Muscle of back (tissue), 11 donors: ENCODE measurements around the gene PGR. TPM values are rescaled to one million over a fixed set of nuclear protein-coding genes. Genes with fewer than 3 reads are reported as not detected.
A peak's percentile ranks its signal among the peaks of the same experiment; 100 is the strongest.
"Not testable (repeated sequence)": the region's sequence is repeated elsewhere in the genome, so short reads cannot be mapped to it uniquely, and the experiment has no call there.

Source experiments
- DNase-seq, 3 donors: peaks; one replicate each; pipeline versions ENCODE4 v3.0.0 to v3.0.0-alpha.2; 2013
- polyA plus RNA-seq, 10 donors: library from polyadenylated mRNA; unstranded; fragments of 120-200 nt; gene quantifications; one replicate each; pipeline ENCODE4 v1.2.1, GENCODE V29; 2013; ENCODE audit not compliant: insufficient read length in 10 of 10

PGR gene
- polyA plus RNA-seq, 10 donors = 0.03 to 0.14 (median 0.09) TPM; not detected in 6

GRCh38 chr11:101083335-101083734 lies 46.3 kb downstream of the PGR start:
- no peak for DNase-seq

DNA sequence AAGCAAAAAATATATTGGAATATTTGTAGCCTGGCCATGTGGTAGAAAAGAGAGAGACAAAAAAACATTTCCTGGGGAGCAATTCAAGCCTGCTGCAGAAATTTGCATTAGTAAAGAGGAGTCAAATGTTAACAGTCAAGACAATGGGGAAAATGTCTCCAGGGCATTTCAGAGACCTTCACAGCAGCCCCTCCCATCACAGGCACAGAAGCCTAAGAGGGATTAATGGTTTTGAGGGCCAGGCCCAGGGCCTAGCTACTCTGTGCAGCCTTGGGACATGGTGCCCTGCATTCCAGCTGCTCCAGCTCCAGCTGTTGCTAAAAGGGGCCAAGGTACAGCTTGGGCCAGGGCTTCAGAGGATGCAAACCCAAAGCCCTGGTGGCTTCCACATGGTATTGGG lies 46.8 kb downstream of the PGR start:
- no peak for DNase-seq

DNA sequence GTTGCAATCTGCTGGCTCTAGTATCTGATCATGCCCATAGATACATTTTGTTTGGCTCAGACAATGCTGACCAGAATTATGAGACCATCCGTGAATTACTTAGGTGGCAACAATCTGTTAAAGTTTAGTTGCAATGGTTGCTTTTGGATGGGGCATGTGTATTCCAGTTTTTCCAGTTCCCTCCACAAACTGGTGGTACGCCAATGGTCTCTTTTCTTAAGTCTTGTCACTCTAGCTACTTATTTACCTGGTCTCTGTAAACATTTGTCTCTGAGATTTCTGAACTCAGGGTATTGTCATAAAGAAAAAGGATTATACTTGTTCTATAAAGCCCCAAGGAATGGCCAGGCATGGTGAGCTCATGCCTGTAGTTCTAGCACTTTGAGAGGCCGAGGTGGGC lies 65.9 kb downstream of the PGR start:
- DNase-seq = no peak

DNA sequence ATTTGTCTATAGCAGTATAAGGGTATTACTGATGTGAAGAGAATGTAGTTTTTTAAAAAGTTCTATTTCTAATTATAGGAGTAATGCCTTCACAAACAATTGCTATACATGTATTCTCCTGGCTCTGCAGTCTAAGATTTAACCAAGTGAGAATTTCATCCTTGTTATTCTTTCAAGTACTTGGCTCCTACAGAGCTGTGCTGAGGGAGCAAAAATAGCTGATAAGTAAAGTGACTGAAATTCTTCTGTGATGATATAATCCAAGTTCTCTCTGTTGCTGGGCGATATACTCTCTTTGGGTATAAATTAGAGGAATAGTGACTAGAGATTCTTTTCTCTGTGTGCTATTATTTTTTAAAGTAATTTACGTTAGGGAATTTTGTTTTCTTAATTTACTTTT lies 68.0 kb downstream of the PGR start:
- DNase-seq = peak in 1 of 3 donors; percentile 3

- DNase-seq = no peak
Observed at GRCh38 chr11:101059331-101059730, 70.3 kb downstream of the PGR start.

- DNase-seq = no peak
Observed at GRCh38 chr11:101053492-101053891, 76.1 kb downstream of the PGR start.

DNA sequence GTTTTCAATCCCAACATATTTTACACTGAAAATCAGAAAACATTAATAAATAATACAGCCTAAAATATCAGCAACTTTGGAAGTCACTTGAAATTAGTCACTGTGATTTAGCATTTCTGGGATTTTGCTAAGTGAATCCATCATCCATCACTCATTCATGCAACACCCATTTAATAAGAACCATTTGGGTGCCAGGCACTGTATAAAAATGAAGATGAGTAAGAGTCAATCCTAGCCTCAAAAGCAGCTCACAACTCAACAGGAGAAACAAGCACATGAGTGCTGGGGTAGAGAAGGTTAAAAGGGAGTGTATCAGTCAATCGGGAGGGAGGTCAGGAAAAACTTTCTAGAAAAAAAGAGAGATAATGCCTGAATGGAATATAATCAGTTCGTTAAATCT lies 77.9 kb downstream of the PGR start:
- no peak for DNase-seq

DNA sequence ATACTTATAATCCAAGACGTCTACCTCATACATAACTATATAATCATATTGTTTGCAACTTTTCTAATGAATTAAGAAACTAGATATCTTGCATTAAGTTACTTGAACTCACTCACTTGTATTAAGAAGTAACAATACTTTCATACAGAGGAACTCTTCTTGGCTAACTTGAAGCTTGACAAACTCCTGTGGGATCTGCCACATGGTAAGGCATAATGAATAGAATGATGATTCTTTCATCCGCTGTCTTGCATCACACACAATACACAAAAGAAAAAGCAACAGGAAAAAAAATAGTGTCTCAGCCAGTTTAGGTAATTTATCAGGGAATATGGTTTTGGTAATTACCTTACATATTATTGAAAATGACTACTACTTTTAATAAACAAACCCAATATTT lies 79.8 kb downstream of the PGR start:
- DNase-seq = no peak

- no peak for DNase-seq
Observed at GRCh38 chr11:101049123-101049522, 80.5 kb downstream of the PGR start.

DNA sequence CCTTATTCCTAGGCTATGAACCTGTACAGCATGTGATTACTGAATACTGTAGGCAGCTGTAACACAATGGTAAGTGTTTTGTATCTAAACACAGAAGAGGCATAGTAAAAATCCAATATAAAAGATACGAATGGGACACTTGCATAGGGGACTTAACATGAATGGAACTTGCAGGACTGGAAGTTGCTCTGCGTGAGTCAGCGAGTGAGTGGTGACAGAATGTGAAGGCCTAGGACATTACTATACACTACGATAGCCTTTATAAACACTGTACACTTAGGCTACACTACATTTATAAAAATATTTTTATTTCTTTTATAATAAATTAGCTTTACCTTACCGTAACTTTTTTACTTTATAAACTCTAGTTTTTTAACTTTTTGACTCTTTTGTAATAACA lies 81.1 kb downstream of the PGR start:
- DNase-seq = no peak

DNA sequence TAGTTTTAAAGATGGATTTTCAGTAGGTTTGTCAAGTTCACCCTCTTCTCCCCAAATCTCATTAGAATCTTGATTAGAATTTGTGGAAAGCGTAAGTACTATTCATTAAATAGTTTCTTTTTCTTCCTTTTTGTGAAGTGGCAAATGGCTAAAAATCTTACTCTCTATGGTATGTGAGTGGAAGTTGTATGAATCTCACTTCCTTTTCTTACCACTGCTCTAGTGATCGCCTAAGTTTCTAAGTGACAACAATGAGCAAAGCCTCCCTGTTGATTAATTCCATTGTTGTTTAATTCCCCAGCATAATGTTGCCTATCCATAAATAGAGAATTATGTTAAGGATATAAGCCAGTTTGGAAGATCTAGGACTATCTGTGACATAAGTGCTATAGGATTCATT lies 82.7 kb downstream of the PGR start:
- DNase-seq = no peak

- no peak for DNase-seq
Observed at GRCh38 chr11:101045415-101045814, 84.2 kb downstream of the PGR start.

GRCh38 chr11:101043940-101044339 lies 85.7 kb downstream of the PGR start:
- no peak for DNase-seq

DNA sequence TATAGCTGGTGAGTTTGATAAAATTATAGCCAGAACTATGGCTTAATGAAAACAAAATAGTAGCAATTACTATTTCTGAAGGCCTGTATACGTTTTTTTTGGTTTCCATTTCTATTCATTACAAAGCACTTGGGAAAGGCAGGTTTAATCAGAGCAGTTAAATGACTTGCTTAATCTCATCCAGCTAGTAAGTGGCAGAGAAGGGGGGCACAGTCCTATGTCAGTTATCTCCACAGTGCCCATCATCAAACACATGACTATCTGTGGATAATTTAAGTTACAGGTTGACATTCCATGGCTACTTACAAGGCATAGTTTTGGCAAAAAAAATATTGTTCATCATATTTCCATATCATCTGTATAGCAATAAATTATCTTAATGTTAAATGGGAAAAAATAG lies 93.7 kb downstream of the PGR start:
- no peak for DNase-seq

GRCh38 chr11:101034076-101034475 lies 95.5 kb downstream of the PGR start:
- peak; percentile 76 to 94 (median 88) for DNase-seq

GRCh38 chr11:101032991-101033390 lies 96.6 kb downstream of the PGR start:
- DNase-seq = no peak

GRCh38 chr11:101031713-101032112 lies 97.9 kb downstream of the PGR start:
- no peak for DNase-seq

GRCh38 chr11:101030692-101031091 lies 98.9 kb downstream of the PGR start:
- DNase-seq = no peak

GRCh38 chr11:101030015-101030414 lies 99.6 kb downstream of the PGR start:
- no peak for DNase-seq

GRCh38 chr11:101028644-101029043 lies 101.0 kb downstream of the PGR start:
- no peak for DNase-seq

DNA sequence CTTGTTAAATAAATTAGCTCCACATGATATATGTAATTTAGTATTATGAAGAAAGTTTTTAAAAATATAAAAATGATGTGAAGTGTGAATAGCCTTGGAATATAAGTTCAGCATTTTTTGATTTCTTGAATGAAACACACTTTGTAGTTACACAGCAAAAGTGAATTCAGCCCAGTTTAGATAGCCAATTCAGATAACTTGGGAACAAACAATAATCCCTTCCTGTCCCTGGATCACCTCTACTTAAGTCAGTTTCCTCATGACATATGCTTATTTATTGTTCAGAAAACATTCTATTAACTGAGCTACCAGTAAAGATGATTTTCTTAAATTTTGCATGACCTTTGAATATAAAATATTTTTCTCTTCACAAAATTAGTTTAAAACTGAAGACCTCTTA lies 107.4 kb downstream of the PGR start:
- no peak for DNase-seq

GRCh38 chr11:101019870-101020269 lies 109.7 kb downstream of the PGR start:
- DNase-seq = no peak

GRCh38 chr11:101014600-101015285 lies 114.9 kb downstream of the PGR start:
- DNase-seq = no peak

DNA sequence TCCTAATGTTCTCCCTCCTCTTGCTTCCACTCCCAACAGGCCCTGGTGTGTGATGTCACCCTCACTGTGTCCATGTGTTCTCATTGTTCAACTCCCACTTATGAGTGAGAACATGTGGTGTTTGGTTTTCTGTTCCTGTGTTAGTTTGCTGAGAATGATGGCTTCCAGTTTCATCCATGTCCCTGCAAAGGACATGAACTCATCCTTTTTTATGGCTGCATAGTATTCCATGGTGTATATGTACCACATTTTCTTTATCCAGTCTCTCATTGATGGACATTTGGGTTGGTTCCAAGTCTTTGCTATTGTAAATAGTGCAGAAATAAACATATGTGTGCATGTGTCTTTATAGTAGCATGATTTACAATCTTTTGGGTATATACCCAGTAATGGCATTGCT lies 115.9 kb downstream of the PGR start:
- not testable (repeated sequence) for DNase-seq
